Testis (tissue), 2 donors: ENCODE results near the gene GAPDH.

Source experiments
- CTCF ChIP-seq, 3 experiments: fragments of 450-650 bp in 2 of 3; fragments of 200-600 bp in 1 of 3; sonication (generic) in 1 of 3; IDR thresholded peaks; one replicate each; pipeline ENCODE4 v1.5.1; 2016 to 2019; ENCODE audit warnings: antibody characterized with exemption in 3 of 3, mild to moderate bottlenecking in 2 of 3, moderate library complexity in 1 of 3
- POLR2A ChIP-seq: fragments of 450-650 bp; IDR thresholded peaks from one replicate; pipeline ENCODE4 v1.6.1; 2017; ENCODE audit warnings: antibody characterized with exemption, mild to moderate bottlenecking, moderate library complexity

DNA sequence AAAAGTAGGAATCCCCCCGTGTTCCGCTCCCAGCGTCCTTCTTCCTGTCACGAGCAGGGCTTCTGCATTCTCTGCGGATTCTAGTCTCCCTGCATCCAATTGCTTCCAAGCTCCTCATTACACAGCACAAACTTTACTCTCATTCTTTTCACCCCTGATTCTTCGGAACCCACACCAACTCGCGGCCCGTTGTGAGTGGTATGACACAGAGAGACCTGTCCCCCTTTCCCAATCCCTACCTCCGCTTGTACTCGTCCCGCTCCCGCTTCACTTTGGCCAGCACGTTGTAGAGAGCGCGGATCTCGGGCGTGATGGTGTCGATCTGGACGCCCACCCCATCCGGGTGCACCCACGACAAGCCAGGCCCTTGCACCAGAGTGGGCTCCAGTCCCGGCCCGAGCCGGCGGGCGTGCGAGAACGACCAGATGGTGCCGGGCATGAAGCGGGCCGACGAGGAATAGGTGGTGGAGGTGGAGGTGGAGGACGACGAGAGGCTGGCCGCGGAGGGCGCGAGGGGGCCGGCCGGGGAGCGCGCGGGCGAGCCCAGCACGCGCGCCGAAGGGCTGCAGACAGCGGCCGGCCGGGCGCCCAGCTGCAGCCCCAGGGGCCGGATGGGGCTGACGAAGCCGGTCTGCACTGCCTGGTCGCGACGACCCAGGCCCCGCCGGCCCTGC, 20.8 kb downstream of the GAPDH start:
- no peak for TF ChIP-seq CTCF (IDR thresholded peaks at IDR 0.05)
- TF ChIP-seq POLR2A: no peak
